ENCODE results near the gene KLHL22. TPM values are rescaled to one million over a fixed set of nuclear protein-coding genes. Genes with fewer than 3 reads are reported as not detected.
"Not testable (repeated sequence)": the region's sequence is repeated elsewhere in the genome, so short reads cannot be mapped to it uniquely, and the experiment has no call there.

The KLHL22 gene
- total RNA-seq, 2 experiments from 2014 or later = 24.1 to 27.7 TPM

DNA sequence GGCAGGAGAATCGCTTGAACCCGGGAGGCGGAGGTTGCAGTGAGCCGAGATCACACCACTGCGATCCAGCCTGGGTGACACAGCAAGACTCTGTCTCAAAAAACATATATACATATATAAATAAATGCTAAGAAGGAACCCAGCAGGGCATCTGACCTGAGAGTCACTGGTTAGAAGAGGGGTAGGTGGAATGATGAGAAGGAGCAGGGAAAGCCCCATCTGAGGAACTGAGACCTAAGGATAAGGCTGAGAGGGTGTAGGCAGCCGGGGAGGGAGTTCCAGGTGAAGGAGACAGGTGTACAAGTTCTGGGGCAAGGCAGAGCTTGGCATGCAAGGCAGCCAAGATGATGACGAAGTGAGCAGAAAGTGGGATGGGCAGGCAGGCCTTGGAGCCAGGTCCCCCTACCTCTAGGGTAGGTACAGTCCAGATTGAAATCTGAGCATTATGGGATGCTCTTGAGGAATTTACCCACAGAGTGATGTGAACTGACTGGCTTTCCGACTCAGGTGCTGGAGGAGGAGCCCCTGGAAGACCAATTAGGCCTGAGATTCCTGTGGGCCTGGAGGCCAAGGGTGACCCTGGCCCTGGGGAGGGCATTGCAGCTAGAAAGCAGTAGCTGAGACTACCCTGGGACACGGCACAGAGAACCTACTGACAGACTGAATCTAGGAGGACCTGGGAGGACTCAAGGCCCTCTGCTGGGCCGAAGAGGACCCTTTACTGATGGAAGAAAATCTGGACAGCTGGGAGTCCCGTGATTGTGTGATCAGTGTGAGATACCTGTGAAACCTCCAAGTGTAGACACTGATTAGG, 22.8 kb downstream of the KLHL22 start:
- H3K4me1 ChIP-seq (ENCODE audit: insufficient read depth, low read length) = peaks cover 33% of the 10 kb centered on the region
- intact Hi-C loops (cut with DNase I, micrococcal nuclease) = loop anchor here in 1 of 2 experiments (2.0 kb wide), 1 partner anchor 20 kb away; no protein-coding TSS in a partner anchor
- H3K36me3 Mint-ChIP-seq (ENCODE audit: low read depth) = peaks cover 31% of the 10 kb centered on the region
- no peaks in the 10 kb centered on the region for H3K27me3 ChIP-seq (ENCODE audit: control insufficient read depth in 1 of 2, insufficient read depth in 2 of 2, low read length in 2 of 2)
- H3K9me3 ChIP-seq (ENCODE audit: control insufficient read depth in 1 of 2, insufficient read depth in 1 of 2, low read length in 2 of 2) = no peaks in the 10 kb centered on the region
- no peak overlapping the region for H3K4me3 Mint-ChIP-seq
- POLR2A ChIA-PET = interaction anchor here (0.6 to 2.1 kb wide), 2 partner anchors 9 to 12 kb away, joined by 3 to 13 read pairs; no protein-coding TSS in a partner anchor
- CTCF ChIA-PET = no interaction called here
- peaks cover 16% of the 10 kb centered on the region for H3K36me3 ChIP-seq (ENCODE audit: insufficient read depth, low read length)
- DNase-seq = no peak
- TF ChIP-seq, protein P1, sequence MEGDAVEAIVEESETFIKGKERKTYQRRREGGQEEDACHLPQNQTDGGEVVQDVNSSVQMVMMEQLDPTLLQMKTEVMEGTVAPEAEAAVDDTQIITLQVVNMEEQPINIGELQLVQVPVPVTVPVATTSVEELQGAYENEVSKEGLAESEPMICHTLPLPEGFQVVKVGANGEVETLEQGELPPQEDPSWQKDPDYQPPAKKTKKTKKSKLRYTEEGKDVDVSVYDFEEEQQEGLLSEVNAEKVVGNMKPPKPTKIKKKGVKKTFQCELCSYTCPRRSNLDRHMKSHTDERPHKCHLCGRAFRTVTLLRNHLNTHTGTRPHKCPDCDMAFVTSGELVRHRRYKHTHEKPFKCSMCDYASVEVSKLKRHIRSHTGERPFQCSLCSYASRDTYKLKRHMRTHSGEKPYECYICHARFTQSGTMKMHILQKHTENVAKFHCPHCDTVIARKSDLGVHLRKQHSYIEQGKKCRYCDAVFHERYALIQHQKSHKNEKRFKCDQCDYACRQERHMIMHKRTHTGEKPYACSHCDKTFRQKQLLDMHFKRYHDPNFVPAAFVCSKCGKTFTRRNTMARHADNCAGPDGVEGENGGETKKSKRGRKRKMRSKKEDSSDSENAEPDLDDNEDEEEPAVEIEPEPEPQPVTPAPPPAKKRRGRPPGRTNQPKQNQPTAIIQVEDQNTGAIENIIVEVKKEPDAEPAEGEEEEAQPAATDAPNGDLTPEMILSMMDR (IDR thresholded peaks at IDR 0.05) = no peak
- no peak overlapping the region for H3K27ac ChIP-seq (ENCODE audit: low read depth in 1 of 2, low read length in 2 of 2)
- H3K27me3 Mint-ChIP-seq = no peaks in the 10 kb centered on the region
- no peak overlapping the region for H3K4me3 ChIP-seq (ENCODE audit: low read length)
- no peak overlapping the region for H3K27ac Mint-ChIP-seq
- H3K4me1 Mint-ChIP-seq (ENCODE audit: low read depth) = peaks cover 41% of the 10 kb centered on the region
- H3K9me3 Mint-ChIP-seq = no peaks in the 10 kb centered on the region
- ATAC-seq (ENCODE audit: poor library complexity) = no peak

DNA sequence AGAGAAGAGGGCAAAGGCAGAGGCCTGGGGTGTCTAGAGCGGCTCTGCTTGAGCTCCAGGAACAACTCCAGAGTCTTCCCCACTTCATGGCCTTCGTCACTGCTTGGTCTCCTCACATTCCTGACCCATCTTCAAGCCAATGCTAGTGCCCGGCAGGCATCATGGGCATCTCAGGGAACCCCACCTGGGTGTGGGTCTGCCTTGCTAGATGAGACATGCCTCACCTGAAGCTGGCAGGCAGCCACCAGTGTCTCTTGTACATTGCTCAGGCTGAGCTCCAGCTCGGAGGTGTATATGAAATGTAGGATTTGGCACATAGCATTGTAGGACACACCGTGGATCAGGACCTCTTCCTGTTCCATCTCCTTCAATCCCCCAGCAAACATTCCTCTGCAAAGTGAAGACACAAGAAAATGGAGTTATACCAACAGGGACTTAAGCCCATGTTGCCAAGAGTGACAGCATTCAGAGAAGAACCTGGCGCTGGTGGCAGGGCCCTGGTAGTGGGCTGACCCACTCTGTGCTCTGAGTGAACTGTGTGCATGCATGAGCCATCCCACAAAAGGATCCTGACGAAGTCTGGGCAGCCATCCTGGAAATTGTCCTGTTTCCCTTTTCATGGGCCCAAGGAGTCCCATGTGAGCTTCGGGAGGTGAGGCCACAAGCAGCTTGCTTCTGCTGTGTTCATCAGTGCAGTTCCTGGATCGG, 24.3 kb downstream of the KLHL22 start:
- ChIA-PET POLR2A (interaction anchor here (1.6 kb wide), 1 partner anchor 15 kb away, joined by 3 read pairs; no protein-coding TSS in a partner anchor), CTCF (no interaction called here)
- no peaks in the 10 kb centered on the region for H3K9me3 Mint-ChIP-seq
- TF ChIP-seq, protein P1 (IDR thresholded peaks at IDR 0.05) = no peak
- no peak overlapping the region for H3K4me3 ChIP-seq (ENCODE audit: low read length)
- peaks cover 31% of the 10 kb centered on the region for H3K36me3 Mint-ChIP-seq (ENCODE audit: low read depth)
- peaks cover 45% of the 10 kb centered on the region for H3K4me1 ChIP-seq (ENCODE audit: insufficient read depth, low read length)
- H3K4me3 Mint-ChIP-seq = no peak overlapping the region
- peaks cover 16% of the 10 kb centered on the region for H3K36me3 ChIP-seq (ENCODE audit: insufficient read depth, low read length)
- H3K27ac Mint-ChIP-seq = no peak overlapping the region
- intact Hi-C loops (cut with DNase I, micrococcal nuclease) = no loop called here
- ATAC-seq (ENCODE audit: poor library complexity) (no peak), DNase-seq (no peak)
- no peaks in the 10 kb centered on the region for H3K9me3 ChIP-seq (ENCODE audit: control insufficient read depth in 1 of 2, insufficient read depth in 1 of 2, low read length in 2 of 2)
- H3K27me3 Mint-ChIP-seq = no peaks in the 10 kb centered on the region
- H3K27me3 ChIP-seq (ENCODE audit: control insufficient read depth in 1 of 2, insufficient read depth in 2 of 2, low read length in 2 of 2) = no peaks in the 10 kb centered on the region
- H3K4me1 Mint-ChIP-seq (ENCODE audit: low read depth) = peaks cover 48% of the 10 kb centered on the region
- H3K27ac ChIP-seq (ENCODE audit: low read depth in 1 of 2, low read length in 2 of 2) = no peak overlapping the region

DNA sequence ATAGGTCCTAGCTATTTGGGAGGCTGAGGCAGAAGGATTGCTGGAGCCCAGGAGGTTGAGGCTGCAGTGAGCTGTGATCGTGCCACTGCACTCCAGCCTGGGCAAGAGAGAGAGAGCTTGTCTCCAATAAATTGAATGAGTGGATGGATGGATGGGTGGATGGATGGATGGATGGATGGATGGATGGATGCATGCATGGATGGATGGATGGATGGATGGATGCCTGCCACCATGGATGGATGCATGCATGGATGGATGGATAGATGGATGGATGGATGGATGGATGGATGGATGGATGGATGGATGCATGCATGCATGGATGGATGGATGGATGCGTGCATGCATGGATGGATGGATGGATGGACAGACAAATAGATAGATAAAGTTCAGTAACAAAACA, 25.1 kb downstream of the KLHL22 start:
- CTCF ChIA-PET = interaction anchor here (0.5 kb wide), 1 partner anchor 75 kb away, joined by 3 read pairs; no protein-coding TSS in a partner anchor

More for the DNA sequence above, 25.1 kb downstream of the KLHL22 start:
- H3K27ac ChIP-seq (ENCODE audit: low read depth in 1 of 2, low read length in 2 of 2); H3K9me3 ChIP-seq (ENCODE audit: control insufficient read depth in 1 of 2, insufficient read depth in 1 of 2, low read length in 2 of 2); H3K4me3 Mint-ChIP-seq; H3K4me3 ChIP-seq (ENCODE audit: low read length); DNase-seq; H3K27me3 Mint-ChIP-seq; H3K27ac Mint-ChIP-seq; H3K27me3 ChIP-seq (ENCODE audit: control insufficient read depth in 1 of 2, insufficient read depth in 2 of 2, low read length in 2 of 2); ATAC-seq (ENCODE audit: poor library complexity); intact Hi-C loops (cut with DNase I, micrococcal nuclease); H3K9me3 Mint-ChIP-seq: not testable (repeated sequence)
- Mint-ChIP-seq H3K36me3 (ENCODE audit: low read depth) (peaks cover 35% of the 10 kb centered on the region), H3K4me1 (ENCODE audit: low read depth) (peaks cover 47% of the 10 kb centered on the region)
- H3K36me3 ChIP-seq (ENCODE audit: insufficient read depth, low read length) = peaks cover 16% of the 10 kb centered on the region
- peaks cover 46% of the 10 kb centered on the region for H3K4me1 ChIP-seq (ENCODE audit: insufficient read depth, low read length)
- POLR2A ChIA-PET = interaction anchor here (1.6 kb wide), 1 partner anchor 14 kb away, joined by 3 read pairs; no protein-coding TSS in a partner anchor
